Measurements from ENCODE around the gene RPL19. TPM values are rescaled to one million over a fixed set of nuclear protein-coding genes. Genes with fewer than 3 reads are reported as not detected.

Gene RPL19
- total RNA-seq, 1 donor from 2014 or later: 1,422 TPM

DNA sequence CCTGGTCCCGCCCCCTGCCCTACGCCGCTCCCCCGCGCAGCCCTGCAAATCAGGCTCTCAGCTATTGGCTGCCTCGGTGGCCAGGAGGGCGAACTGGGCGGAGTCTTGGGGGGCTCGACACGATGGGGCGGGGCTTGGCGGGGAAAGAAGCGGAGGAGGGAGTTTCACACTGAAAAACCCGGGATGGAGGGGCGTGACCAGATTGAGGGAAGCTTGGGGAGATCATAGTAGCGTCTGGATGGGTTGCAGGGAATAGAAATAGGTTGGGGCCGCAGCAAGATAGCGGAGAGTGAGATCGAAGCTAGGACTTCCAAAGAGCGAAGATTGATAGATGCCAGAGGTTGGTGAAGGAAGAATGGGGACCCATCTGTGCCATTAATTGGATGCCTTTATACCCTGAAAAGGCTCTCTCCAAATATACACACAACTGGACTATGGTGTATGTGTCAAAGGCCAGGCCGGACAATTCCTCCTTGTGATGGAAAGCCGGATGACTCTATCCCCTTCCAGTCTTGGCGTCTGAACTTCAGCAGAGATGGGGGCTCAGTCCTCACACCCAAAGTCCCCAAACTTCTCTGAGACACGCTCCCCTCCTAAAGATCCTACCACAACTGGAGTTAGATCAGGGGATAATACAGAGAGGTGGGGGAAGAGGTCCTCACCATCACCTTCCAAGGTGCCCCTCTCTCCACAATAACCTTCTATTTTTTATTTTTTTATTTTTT lies 26.0 kb downstream of the RPL19 start:
- Mint-ChIP-seq H3K4me3 (peak overlapping the region; percentile 61), H3K4me1 (peaks cover 15% of the 10 kb centered on the region), H3K27ac (no peak overlapping the region), H3K27me3 (ENCODE audit: low read depth) (peaks cover 71% of the 10 kb centered on the region), H3K36me3 (no peaks in the 10 kb centered on the region), H3K9me3 (no peaks in the 10 kb centered on the region)
- peak; percentile 60 to 80 for DNase-seq (ENCODE audit: low spot score in 2 of 2, unreplicated experiment in 2 of 2)
- TF ChIP-seq, protein P1, sequence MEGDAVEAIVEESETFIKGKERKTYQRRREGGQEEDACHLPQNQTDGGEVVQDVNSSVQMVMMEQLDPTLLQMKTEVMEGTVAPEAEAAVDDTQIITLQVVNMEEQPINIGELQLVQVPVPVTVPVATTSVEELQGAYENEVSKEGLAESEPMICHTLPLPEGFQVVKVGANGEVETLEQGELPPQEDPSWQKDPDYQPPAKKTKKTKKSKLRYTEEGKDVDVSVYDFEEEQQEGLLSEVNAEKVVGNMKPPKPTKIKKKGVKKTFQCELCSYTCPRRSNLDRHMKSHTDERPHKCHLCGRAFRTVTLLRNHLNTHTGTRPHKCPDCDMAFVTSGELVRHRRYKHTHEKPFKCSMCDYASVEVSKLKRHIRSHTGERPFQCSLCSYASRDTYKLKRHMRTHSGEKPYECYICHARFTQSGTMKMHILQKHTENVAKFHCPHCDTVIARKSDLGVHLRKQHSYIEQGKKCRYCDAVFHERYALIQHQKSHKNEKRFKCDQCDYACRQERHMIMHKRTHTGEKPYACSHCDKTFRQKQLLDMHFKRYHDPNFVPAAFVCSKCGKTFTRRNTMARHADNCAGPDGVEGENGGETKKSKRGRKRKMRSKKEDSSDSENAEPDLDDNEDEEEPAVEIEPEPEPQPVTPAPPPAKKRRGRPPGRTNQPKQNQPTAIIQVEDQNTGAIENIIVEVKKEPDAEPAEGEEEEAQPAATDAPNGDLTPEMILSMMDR (IDR thresholded peaks at IDR 0.05; ENCODE audit: unreplicated experiment): no peak

DNA sequence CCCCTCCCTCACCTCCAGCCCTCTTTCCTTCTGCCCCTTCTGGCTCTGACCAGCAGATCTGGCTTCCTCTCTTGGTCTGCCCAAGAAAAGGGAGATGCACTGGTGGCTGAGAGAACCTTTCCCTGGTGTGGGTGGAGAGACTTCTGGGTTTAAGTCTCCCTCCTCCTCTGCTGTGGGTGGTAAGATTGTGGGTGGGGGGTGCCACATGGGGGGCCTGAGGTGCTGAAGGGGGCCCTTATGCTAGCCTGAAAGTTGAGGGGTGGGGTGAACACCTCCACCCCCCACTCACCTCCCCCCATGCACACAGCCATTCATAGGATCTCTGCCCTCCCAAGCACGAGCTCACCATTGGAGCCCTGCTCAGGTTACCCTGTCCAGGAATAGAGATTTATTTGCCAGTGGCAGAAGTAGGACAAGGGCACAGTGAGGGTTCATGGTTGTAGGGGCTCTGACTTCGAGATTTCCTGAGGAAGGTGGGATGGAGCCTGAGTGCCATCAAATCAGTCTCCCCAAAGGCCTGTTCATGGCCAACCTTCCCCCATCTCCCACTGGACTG lies 27.4 kb downstream of the RPL19 start:
- Mint-ChIP-seq H3K4me1 (peaks cover 24% of the 10 kb centered on the region), H3K27ac (no peak overlapping the region), H3K9me3 (no peaks in the 10 kb centered on the region), H3K4me3 (no peak overlapping the region), H3K27me3 (ENCODE audit: low read depth) (peaks cover 77% of the 10 kb centered on the region), H3K36me3 (no peaks in the 10 kb centered on the region)
- no peak for DNase-seq (ENCODE audit: low spot score in 2 of 2, unreplicated experiment in 2 of 2)
- TF ChIP-seq, protein P1 (IDR thresholded peaks at IDR 0.05; ENCODE audit: unreplicated experiment): no peak

DNA sequence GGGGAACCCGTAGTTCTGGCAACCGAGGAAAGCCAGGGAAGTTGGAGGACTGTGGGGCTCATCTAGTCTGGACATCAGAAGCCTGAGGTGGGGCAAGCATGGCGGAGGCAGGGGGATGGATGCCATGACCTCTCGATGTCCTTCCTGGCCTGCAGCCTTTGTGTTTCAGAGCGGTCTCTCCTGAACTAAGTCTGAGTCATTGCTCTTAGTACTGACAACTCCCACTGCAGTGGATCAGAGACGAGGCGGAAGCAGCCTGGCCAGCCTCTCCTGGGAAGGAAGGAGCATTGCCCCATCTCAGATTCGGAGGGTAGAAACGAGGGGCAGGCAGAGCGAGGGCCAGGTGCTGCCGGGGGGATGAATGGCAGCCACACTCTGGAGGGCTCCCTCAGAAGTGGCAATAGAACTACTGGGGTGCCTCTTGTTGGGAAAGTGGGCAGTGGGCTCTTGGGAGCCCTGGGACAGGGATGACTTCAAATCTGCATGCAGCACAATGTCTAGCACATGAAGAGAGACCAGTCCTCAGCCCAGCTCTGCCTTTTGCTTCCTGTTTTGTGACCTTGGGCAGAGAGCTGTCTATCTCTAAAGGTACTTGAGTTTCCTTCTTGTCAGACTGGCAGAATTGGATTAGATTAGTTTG lies 29.3 kb downstream of the RPL19 start:
- no peaks in the 10 kb centered on the region for H3K36me3 Mint-ChIP-seq
- H3K27ac Mint-ChIP-seq: no peak overlapping the region
- no peak for DNase-seq (ENCODE audit: low spot score in 2 of 2, unreplicated experiment in 2 of 2)
- H3K9me3 Mint-ChIP-seq: no peaks in the 10 kb centered on the region
- peaks cover 15% of the 10 kb centered on the region for H3K4me1 Mint-ChIP-seq
- TF ChIP-seq, protein P1 (IDR thresholded peaks at IDR 0.05; ENCODE audit: unreplicated experiment): no peak
- peaks cover 64% of the 10 kb centered on the region for H3K27me3 Mint-ChIP-seq (ENCODE audit: low read depth)
- H3K4me3 Mint-ChIP-seq: no peak overlapping the region

DNA sequence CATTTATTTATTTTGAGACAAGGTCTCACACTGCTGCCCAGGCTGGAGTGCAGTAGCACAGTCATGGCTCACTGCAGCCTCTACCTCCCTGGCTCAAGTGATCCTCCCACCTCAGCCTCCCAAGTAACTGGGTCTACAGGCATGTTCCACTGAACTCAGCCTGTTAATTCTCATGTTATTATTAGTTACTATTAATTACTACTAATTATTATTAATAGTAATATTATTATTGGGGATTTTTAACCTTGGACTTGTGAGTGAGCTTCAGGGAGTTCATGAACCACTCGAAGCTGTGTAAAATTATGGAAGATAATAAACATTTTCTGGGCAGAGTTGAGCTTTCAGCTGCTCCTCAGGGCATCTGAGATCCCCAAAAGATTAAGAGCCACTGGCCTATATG lies 30.3 kb downstream of the RPL19 start:
- peaks cover 13% of the 10 kb centered on the region for H3K4me1 Mint-ChIP-seq
- no peak overlapping the region for H3K4me3 Mint-ChIP-seq
- no peak for DNase-seq (ENCODE audit: low spot score in 2 of 2, unreplicated experiment in 2 of 2)
- TF ChIP-seq, protein P1 (IDR thresholded peaks at IDR 0.05; ENCODE audit: unreplicated experiment): no peak
- H3K9me3 Mint-ChIP-seq: no peaks in the 10 kb centered on the region
- no peaks in the 10 kb centered on the region for H3K36me3 Mint-ChIP-seq
- H3K27ac Mint-ChIP-seq: no peak overlapping the region
- peaks cover 59% of the 10 kb centered on the region for H3K27me3 Mint-ChIP-seq (ENCODE audit: low read depth)

DNA sequence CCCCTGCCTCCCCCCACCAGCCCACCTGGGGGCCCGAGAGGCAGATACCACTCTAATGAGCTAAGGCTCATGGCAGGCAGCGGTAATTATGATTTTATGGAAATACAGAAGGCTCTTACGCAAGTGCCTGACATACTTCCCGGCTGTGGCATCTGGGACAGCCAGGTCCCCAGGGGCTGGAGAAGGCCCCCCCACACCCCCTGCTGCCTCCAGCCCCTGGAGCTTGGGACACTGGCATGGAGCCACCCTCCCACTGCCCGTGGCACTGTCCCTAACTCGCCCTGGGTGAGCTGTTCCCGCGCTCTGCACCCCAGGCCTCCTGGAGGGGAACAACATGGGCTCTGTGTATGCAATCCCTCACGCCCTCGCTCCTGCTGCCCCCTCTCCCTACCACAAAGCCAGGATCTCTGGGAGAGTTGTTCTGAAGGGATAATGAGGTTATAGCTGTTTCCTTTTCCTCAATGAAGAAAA lies 31.0 kb downstream of the RPL19 start:
- DNase-seq (ENCODE audit: low spot score in 2 of 2, unreplicated experiment in 2 of 2): no peak
- Mint-ChIP-seq H3K9me3 (no peaks in the 10 kb centered on the region), H3K27ac (no peak overlapping the region), H3K27me3 (ENCODE audit: low read depth) (peaks cover 53% of the 10 kb centered on the region), H3K4me3 (no peak overlapping the region), H3K4me1 (peaks cover 14% of the 10 kb centered on the region), H3K36me3 (no peaks in the 10 kb centered on the region)
- TF ChIP-seq, protein P1 (IDR thresholded peaks at IDR 0.05; ENCODE audit: unreplicated experiment): no peak

All from mesothelial cell of epicardium (in vitro differentiated cells).